ENCODE measurements around the gene TMEM19. TPM values are rescaled to one million over a fixed set of nuclear protein-coding genes. Genes with fewer than 3 reads are reported as not detected.
A peak's percentile ranks its signal among the peaks of the same experiment; 100 is the strongest.

Gene TMEM19
- total RNA-seq, 1 experiment from 2014 or later: 44.0 TPM

DNA sequence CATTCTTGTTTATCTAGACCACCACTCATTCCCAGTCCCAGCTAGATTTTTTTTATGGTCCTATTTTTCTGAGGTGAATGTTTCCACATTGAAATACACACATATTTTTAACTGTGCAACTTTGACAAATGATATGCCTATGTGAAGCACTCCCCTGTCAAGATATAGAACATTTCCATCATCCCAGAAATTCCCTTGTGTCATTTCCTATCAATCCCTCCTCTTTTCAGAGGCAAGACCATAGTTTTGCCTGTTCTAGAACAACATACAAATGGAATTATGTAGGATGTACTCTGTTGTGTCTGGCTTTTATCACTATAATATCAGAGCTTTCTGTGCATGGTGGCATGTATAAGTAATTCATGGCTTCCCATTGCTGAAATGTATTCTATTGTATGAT is 32.7 kb downstream of the TMEM19 start:
- DNase-seq (ENCODE audit: low spot score): no peak

DNA sequence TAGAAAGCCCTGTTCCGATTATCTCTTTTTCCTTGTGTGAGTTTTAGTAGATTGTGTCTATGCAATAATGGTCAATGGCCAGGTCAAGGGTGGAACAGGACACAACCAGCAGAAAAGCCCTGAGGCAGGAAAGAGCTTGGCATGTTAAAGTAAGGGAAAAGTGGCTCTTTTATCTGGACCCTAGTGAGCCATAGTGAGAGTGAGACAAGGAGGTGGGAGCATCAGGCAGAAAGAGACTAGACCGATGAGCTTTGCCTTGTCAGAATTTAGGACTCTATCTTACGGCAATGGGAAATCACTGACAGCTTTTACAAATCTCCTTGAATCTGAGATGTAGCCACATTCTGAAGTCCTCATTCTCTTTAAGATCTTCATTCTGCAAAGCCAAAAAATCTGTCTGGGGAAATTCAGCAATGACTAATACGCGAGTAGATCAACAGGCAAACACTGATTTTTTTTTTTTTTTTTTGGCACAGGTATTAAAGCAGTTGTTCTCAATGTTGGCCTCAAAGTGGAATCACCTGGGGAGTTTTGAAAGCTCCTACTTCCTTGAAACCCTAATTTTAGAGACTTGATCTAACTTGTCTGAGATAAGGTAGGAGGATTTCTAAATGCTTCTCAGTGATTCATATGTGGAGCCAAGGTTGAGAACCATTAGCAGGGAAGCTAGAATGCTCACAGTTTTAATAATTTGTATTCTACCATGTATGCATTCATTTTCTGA is 33.9 kb downstream of the TMEM19 start:
- DNase-seq (ENCODE audit: low spot score): no peak

DNA sequence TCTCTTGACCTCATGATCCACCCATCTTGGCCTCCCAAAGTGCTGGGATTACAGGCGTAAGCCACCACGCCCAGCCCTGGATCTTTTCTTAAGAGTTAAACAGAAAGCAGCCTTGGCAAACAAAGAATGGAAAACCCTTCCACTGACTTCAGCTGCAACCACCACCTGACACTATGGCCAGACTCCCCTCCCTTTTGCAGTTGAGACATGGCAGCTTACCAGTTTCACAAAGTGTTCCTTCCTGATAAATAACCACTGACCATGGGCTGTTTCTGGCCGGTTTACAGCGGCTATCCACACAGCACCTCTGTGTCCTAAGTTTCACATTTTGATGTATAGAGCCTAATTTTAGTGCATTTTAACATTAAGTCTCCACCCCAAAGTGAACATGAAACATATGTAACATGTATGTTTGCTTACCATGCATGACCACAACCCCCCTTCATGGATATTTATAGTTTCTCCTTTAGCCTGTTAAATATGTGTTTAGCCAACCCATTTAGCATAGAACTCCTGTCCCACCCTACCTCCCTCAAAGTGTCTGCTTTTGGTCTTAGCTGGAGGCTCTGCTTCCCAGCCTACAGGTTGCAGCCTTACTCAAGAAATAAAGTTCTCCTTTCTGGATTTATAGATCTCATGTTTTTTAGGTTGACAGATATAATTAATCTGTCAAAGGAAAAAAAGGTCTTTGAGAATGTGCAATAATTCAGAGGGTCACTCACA is 36.1 kb downstream of the TMEM19 start:
- no peak for DNase-seq (ENCODE audit: low spot score)

DNA sequence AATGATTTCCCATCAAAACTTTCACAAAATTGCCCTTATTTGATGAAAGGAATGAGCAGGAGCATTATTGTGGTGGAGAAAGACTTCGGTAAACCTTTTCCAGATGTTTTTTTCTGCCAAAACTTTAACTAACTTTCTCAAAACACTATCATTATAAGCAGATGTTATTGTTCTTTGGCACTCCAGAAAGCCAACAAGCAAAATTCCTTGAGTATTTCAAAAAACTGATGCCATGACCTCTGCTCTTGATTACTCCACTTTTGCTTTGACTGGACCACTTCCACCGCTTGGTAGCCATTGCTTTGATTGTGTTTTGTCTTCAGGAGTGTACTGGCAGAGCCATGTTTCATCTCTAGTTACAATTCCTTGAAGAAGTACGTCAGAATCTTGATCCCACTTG is 39.1 kb downstream of the TMEM19 start:
- DNase-seq (ENCODE audit: low spot score): no peak

DNA sequence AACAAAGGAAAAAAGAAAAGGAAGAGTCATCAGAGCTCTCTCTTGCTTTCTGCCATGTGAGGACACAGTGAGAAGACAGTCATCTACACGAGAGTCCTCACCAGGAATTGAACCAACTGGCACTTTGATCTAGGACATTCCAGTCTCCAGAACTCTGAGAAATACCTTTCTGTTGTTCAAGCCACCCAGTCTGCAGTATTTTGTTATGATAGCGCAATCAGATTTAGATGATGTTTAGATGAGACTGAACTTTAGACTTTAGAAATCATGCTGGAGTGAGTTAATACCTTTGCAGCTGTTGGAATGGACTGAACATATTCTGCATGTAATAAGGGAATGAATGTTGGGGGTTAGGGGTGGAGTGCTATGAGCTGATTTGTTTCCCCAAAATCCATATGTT is 40.7 kb downstream of the TMEM19 start:
- DNase-seq (ENCODE audit: low spot score): no peak

DNA sequence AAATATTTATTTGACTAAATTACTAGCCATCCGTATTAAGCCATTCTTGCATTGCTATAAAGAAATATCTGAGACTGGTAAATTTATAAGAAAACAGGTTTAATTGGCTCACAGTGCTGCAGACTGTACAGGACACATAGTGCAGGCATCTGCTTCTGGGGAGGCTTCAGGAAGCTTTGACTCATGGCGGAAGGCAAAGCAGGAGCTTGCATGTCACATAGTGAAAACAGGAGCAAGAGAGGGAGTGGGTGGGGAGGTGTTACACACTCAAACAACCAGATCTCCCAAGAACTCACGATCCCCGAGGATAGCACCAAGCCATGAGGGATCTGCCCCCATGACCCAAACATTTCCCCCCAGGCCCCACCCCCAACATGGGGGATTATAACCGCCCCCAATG is 42.1 kb downstream of the TMEM19 start:
- DNase-seq (ENCODE audit: low spot score): no peak

DNA sequence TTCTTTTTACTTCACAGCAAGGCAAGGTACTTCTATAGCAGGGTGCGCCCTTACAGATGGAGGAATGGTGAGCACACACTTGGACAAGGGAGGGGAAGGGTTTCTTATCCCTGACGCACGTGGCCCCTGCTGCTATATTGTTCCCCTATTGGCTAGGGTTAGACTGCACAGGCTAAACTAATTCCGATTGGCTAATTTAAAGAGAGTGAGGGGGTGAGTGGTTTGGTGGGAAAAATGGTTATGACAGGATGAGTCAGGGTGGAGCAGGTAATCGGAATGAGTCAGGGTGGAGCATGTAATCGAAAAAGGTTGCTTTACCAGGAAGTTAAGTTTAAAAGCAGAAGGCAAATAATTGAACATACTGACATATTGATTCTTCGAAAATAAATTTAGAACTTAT is 45.1 kb downstream of the TMEM19 start:
- peak; percentile 84 for DNase-seq (ENCODE audit: low spot score)

DNA sequence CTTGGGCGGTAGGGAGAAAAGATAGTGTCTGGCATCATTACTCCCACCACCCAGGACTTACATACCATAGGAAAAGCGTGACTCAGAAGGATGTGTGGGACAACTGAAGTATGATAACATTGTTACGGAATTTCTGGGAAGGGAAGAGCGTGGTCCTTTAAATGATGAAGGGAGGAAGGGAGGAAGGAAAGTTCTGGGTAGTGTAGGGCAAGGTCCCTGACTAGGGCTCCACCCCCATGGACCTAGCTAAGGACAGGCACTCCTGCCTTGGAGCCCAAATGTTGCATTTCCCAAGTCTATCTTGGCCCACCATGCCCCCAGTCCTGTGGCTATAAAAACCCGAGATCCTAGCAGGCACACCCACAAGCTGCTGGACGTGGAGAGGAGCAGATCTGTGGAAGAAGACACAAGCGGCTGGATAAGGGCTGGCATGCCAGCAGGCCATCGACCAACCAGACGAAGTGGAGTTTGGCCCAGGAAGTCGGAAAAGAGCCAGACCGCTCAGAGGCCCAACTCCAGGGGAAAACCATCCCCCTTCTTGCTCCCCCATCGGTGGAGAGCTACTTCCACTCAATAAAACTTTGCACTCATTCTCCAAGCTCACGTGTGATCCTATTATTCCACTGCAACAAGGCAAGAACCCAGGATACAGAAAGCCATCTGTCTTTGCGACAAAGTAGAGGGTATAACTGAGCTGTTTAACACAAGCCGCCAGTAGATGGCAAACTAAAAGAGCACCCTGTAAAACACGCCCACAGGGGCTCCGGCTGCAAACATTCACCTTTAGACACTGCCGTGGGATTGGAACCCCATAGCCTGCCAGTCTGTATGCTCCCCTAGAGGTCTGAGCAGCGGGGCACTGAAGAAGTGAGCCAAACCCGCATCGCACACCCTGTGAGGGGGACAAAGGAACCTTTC is 45.8 kb downstream of the TMEM19 start:
- peak; percentile 86 for DNase-seq (ENCODE audit: low spot score)

DNA sequence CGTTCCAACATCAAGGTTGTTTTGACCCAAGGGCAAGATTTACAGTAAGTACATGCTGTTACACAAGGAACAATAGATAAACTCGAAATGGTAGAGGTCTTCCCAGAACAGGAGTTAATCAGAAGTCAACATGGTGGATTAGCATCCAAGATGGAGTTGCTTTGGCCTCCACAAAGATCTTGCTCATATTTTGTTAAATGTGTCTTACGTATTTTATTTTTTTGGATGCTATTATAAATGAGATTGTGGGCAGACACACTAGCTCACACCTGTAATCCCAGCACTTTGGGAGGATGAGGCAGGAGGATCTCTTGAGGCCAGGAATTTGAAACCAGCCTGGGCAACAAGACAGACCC is 46.5 kb downstream of the TMEM19 start:
- no peak for DNase-seq (ENCODE audit: low spot score)

DNA sequence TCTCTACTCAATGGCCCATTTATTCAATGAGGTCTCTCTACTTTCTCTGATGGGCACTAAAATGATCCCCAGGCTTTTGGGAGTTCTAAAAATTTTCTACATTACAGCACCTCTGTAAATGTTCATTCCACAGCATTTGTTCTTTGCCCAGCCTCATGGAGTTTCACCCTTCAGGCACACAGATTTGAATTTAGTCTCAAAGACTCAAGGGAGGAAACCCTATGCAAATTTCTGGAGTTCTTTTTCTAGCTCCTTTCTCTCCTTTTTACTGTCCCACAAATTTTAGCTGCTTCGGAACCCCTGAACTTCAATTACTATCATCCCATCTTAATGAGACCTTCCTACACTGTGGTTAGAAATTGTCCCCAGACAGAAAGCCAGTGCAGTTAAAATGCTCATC is 51.3 kb downstream of the TMEM19 start:
- no peak for DNase-seq (ENCODE audit: low spot score)

DNA sequence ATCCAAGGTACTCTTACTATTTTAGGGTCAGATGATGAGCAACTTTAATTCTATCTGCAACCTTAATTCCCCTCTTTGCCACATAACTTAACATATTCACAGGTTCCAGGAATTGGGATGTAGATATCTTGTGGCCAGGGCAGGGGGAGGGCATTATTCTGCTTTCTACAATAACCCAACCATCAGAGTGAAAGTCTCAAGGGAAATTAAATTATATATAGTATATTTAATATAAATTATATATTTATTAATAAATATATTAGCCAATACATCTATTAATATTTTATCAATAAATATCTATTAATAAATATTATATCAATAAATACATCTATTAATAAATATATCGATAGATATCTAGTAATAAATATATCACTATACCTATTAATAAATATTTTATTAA is 57.1 kb downstream of the TMEM19 start:
- DNase-seq (ENCODE audit: low spot score): no peak

DNA sequence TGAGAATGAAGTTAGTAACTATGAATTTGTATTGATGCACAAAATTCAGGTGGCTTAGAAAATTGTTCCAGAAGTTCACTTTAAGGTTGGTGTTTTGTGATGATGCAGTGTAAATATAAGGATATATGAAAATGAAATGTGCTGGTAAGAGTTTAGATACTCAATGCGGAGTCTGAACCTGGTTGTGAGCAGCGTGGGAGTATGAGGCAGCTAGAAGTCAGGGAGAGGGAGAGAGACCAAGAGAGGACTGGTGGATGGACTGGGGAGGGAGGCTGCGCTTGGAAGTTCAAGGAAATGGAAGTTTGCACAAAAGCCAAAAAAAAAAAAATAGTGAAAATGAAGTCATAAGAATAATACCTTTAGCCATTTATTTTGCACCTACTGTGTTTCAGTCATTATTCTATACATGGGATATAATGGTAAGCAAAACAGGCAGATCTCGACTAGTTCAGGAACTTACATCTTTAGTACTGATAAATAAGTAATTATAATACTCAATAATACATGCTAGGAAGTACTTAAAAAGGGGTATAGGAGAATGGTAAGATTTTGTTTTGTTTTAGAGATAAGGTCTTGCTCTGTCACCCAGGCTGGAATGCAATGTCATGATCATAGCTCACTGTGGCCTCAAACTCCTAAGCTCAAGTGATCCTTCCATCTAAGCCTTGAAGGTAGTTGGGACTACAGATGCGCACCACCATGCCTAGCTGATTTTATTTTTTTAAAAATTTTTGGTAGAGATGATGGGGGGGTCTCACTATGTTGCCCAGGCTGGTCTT is 58.8 kb downstream of the TMEM19 start:
- no peak for DNase-seq (ENCODE audit: low spot score)

DNA sequence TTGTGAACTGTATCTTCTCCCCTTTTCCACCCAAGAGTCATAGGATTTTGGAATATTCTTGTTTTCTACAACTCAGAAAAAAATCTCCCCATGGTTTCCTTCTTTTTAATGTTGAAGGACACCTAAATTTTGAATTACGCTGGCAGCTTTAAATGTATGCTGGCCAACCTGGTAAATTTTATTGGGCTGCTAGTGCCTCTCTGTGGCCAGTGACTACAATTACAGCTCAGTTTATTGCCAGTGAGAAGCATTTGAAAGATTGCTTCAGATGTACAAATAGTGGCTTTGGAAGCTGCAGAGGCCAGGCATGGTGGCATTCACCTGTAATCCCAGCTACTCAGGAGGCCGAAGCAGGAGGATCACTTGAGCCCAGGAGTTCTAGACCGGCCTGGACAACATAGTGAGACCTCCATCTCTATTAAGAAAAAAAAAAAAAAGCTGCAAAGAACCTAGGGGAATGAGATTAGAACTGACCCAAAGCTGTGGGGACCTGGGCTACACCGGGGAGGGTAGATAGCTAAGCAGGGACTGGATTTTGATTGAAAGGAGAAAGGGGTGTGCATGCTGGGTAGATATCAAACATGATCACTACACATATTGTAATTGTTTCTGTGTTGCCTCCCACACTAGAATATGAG is 61.2 kb downstream of the TMEM19 start:
- DNase-seq (ENCODE audit: low spot score): peak; percentile 53

DNA sequence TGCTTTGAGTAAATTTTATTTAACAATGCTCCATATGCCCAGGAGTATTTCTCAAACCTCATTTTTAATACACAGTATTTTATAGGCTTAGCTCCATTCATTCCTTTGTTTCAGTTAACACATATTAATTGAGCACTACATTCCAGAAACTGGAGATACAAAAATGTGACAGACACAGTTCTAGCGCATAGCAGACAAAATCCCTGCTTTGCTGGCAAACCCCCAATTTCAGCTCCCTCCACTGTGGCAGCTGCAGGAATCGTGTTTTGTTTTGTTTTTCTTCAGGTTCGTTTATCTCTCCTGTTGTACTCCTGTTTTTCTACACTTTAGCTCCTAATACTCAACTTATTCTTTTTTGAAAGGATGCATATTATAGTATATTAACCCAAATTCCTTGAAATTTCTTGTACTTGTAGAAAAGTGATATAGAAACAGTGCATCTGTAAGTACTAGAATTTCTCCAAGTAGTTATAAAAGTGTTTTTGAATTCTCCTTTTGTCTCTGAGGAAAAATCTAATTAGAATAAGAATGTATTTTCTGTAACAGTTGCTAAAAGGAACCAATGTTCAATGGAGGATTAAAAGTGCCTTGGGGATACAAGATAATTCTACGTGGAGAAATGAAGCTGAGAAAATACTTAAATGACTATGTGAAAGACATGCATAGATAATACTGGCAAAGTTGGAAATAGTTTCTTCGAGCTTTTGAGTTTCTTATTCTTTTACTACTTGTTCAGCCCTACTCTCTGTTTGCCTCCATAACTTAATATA is 62.4 kb downstream of the TMEM19 start:
- no peak for DNase-seq (ENCODE audit: low spot score)

DNA sequence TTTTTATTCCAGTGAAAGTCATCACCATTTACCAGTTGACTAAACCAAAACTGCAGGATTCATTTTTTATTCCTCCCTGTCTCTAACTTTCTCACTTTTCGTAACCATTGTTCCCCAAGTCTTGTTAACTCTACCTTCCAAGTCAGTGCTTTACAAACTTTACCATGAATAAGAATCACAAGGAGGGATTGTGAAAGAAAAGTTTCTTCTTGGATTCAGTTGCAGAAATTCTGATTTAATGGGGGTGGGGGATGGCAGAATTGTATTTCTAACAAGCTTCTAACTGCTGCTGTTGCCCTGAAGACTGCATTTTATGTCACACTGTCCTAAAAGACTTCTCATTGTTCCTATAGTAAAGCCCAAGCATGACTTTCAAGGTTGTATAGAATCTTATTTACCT is 63.8 kb downstream of the TMEM19 start:
- DNase-seq (ENCODE audit: low spot score): no peak

DNA sequence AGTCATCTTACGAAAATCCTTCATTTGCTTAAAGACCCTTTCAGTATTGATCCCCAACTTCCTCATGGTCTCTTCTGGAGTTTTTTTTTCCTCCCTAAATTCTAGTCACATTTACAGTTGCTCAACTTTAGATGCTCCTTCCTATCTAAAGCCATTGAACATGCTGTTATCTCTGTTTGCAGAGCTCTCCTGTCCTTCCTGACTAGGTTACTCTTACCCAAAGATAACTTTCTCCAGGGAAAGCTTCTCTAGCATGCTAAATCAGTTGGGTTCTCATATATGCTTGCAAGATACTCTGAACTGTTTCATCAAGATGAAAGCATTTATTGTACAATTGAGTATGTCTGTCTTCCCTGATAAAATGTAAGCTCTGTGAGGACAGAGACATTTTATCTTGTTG is 67.0 kb downstream of the TMEM19 start:
- no peak for DNase-seq (ENCODE audit: low spot score)

All from A172 (cell line).